PC-9 (cell line): Measurements from ENCODE around the gene IGFBP7.

ENCODE experiments used
- EZH2 ChIP-seq: fragments of 200-600 bp; sonication (generic); IDR thresholded peaks from 2 replicates; pipeline ENCODE4 v1.8.0; 2017; ENCODE audit warnings: antibody characterized with exemption, low read depth
- TF ChIP-seq, protein P1 (sequence below): fragments of 200-600 bp; sonication (generic); conservative IDR thresholded peaks from 2 replicates; pipeline ENCODE4 v1.6.1; 2017; ENCODE audit warnings: mixed run types, antibody characterized with exemption, mild to moderate bottlenecking, moderate library complexity

DNA sequence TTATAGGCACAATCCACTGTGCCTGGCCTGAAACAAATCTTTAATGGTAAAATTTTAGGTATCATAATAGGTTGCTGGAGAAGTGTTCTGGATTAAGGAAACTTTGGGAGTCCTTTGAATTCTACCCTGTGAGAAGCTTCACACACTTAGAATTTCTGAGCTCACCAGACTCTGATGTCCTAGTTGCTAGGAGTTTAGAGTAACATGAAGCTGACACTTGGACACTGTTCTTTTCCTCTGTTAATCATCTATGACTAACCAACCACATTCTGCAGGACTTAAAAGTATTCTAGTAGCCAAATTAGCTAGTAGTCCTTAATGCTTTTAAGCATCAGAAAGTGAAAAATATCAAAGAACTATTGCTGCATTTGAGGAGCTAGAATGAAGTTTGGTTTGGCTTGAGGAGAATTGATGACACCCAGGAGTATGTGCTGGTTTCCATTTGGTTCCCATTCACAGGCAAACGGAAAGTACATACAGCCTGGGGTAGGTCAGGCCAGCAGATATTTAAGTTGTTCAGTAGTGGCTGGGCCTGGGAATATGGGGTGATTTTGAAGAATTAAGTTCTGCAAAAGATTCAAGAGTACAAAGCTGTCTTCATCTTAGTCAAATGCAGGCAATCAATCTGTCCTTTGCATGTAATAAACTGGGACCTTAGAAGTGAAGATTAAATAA lies 38.8 kb upstream of the IGFBP7 start:
- TF ChIP-seq, protein P1, sequence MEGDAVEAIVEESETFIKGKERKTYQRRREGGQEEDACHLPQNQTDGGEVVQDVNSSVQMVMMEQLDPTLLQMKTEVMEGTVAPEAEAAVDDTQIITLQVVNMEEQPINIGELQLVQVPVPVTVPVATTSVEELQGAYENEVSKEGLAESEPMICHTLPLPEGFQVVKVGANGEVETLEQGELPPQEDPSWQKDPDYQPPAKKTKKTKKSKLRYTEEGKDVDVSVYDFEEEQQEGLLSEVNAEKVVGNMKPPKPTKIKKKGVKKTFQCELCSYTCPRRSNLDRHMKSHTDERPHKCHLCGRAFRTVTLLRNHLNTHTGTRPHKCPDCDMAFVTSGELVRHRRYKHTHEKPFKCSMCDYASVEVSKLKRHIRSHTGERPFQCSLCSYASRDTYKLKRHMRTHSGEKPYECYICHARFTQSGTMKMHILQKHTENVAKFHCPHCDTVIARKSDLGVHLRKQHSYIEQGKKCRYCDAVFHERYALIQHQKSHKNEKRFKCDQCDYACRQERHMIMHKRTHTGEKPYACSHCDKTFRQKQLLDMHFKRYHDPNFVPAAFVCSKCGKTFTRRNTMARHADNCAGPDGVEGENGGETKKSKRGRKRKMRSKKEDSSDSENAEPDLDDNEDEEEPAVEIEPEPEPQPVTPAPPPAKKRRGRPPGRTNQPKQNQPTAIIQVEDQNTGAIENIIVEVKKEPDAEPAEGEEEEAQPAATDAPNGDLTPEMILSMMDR: no peak
- no peak for TF ChIP-seq EZH2
